IMR-90 (cell line): ENCODE data around the gene TPM4. TPM values are rescaled to one million over a fixed set of nuclear protein-coding genes. Genes with fewer than 3 reads are reported as not detected.

Experiments used
- ATAC-seq: fragments of 200-7000 bp; cut with Tn5 transposase; 2 replicates; pipeline ENCODE4 v1.9.1; 2020; ENCODE audit warnings: low read depth, mild to moderate bottlenecking, moderate library complexity
- BruUV-seq: library from RNA; stranded (reverse); fragments of 400-500 nt; replicated peaks from 2 replicates; lab custom pipeline; 2021; lab: Mats Ljungman, UMichigan
- CTCF ChIA-PET: fragments of 300-600 bp; formaldehyde crosslinking; extraction: SDS; loops from one replicate; lab custom pipeline; 2021; ENCODE audit warnings: antibody characterized with exemption; lab: Yijun Ruan, JAX
- POLR2A ChIA-PET: fragments of 300-600 bp; sonication (Branson Sonifier 250); formaldehyde crosslinking; loops from one replicate; lab custom pipeline; 2022; ENCODE audit warnings: antibody characterized with exemption; ENCODE audit not compliant: unreplicated experiment; lab: Charles Lee
- DNase-seq: peaks from one replicate; pipeline ENCODE4 v3.0.0; 2013
- H2AFZ ChIP-seq: replicated peaks from 2 replicates; pipeline ENCODE3; 2013; ENCODE audit warnings: low read length, mild to moderate bottlenecking; ENCODE audit not compliant: poor library complexity
- H2AK5ac ChIP-seq: 2 replicates; pipeline ENCODE4 v1.6.1; 2013; ENCODE audit warnings: low read depth, low read length, inconsistent platforms
- H2AK9ac ChIP-seq: replicated peaks from 2 replicates; pipeline ENCODE3; 2013; ENCODE audit warnings: mild to moderate bottlenecking, low read depth, low read length, moderate library complexity; ENCODE audit not compliant: poor library complexity
- H2BK120ac ChIP-seq: 2 replicates; pipeline ENCODE4 v1.6.1; 2013; ENCODE audit warnings: low read depth, low read length, inconsistent platforms
- H2BK15ac ChIP-seq: 3 replicates; pipeline ENCODE4 v1.6.1; 2013; ENCODE audit warnings: low read depth, low read length, inconsistent platforms
- H2BK20ac ChIP-seq: 2 replicates; pipeline ENCODE4 v1.6.1; 2013; ENCODE audit warnings: low read depth, mild to moderate bottlenecking, inconsistent platforms, low read length, moderate library complexity
- H2BK5ac ChIP-seq: 2 replicates; pipeline ENCODE4 v1.6.1; 2013; ENCODE audit warnings: mild to moderate bottlenecking, low read depth, low read length, inconsistent platforms; ENCODE audit not compliant: poor library complexity, severe bottlenecking
- H3K14ac ChIP-seq: replicated peaks from 2 replicates; pipeline ENCODE4 v1.6.1; 2013; ENCODE audit warnings: low read depth, low read length, inconsistent platforms
- H3K18ac ChIP-seq: 2 replicates; pipeline ENCODE4 v1.6.1; 2013; ENCODE audit warnings: low read depth, low read length, control low read depth
- H3K23ac ChIP-seq: 2 replicates; pipeline ENCODE4 v1.6.1; 2013; ENCODE audit warnings: low read depth, low read length, inconsistent platforms
- H3K27ac ChIP-seq: 2 replicates; pipeline ENCODE4 v1.5.1; 2013; ENCODE audit warnings: mild to moderate bottlenecking, control low read depth, low read length; ENCODE audit not compliant: insufficient read depth
- H3K27me3 ChIP-seq: 2 replicates; pipeline ENCODE4 v1.6.1; 2013; ENCODE audit warnings: low read length; ENCODE audit not compliant: control insufficient read depth, insufficient read depth
- H3K36me3 ChIP-seq: 2 replicates; pipeline ENCODE4 v1.6.1; 2013; ENCODE audit warnings: low read length, mixed read lengths; ENCODE audit not compliant: control insufficient read depth, insufficient read depth
- H3K4ac ChIP-seq: 2 replicates; pipeline ENCODE4 v1.6.1; 2013; ENCODE audit warnings: low read depth, low read length, inconsistent platforms
- H3K4me1 ChIP-seq: 2 replicates; pipeline ENCODE4 v1.6.1; 2013; ENCODE audit warnings: low read length, mixed read lengths; ENCODE audit not compliant: control insufficient read depth, insufficient read depth
- H3K4me2 ChIP-seq: 2 replicates; pipeline ENCODE4 v1.6.1; 2013; ENCODE audit warnings: low read depth, mild to moderate bottlenecking, control low read depth, low read length, moderate library complexity
- H3K4me3 ChIP-seq: 2 replicates; pipeline ENCODE4 v1.5.1; 2013; ENCODE audit warnings: low read depth, mild to moderate bottlenecking, control low read depth, low read length, moderate library complexity; ENCODE audit not compliant: insufficient read depth
- H3K56ac ChIP-seq: 2 replicates; pipeline ENCODE4 v1.6.1; 2013; ENCODE audit warnings: low read length, inconsistent platforms; ENCODE audit not compliant: insufficient read depth; ENCODE audit errors: extremely low read depth
- H3K79me1 ChIP-seq, 2 experiments: 2 replicates each; pipeline ENCODE4 v1.6.1; 2013; ENCODE audit warnings: low read length in 2 of 2, inconsistent platforms in 1 of 2, low read depth in 1 of 2
- H3K9ac ChIP-seq: 2 replicates; pipeline ENCODE4 v1.6.1; 2013; ENCODE audit warnings: low read depth, low read length, control low read depth
- H3K9me1 ChIP-seq: 2 replicates; pipeline ENCODE4 v1.6.1; 2013; ENCODE audit warnings: low read length, inconsistent platforms; ENCODE audit not compliant: insufficient read depth
- H3K9me3 ChIP-seq: 2 replicates; pipeline ENCODE4 v1.6.1; 2013; ENCODE audit warnings: low read length; ENCODE audit not compliant: control insufficient read depth, insufficient read depth
- H4K20me1 ChIP-seq: 2 replicates; pipeline ENCODE4 v1.6.1; 2013; ENCODE audit warnings: low read length, inconsistent platforms; ENCODE audit not compliant: insufficient read depth
- H4K5ac ChIP-seq: 2 replicates; pipeline ENCODE4 v1.6.1; 2013; ENCODE audit warnings: mild to moderate bottlenecking, low read depth, low read length, control low read depth
- H4K8ac ChIP-seq, 2 experiments: 2 replicates each; pipeline ENCODE4 v1.6.1; 2013; ENCODE audit warnings: low read depth in 2 of 2, low read length in 2 of 2, control low read depth in 1 of 2, inconsistent platforms in 1 of 2
- H4K91ac ChIP-seq: 2 replicates; pipeline ENCODE4 v1.6.1; 2013; ENCODE audit warnings: low read depth, low read length, inconsistent platforms; ENCODE audit not compliant: insufficient read depth
- BHLHE40 ChIP-seq: fragments of 150-350 bp; IDR thresholded peaks from 2 replicates; pipeline ENCODE4 v1.6.1; 2016; ENCODE audit warnings: mild to moderate bottlenecking, low read depth, low read length
- CEBPB ChIP-seq: IDR thresholded peaks from 2 replicates; pipeline ENCODE4 v1.6.1; 2012; ENCODE audit warnings: low read depth, low read length, improper control_type of control experiment
- FOS ChIP-seq: fragments of 150-350 bp; IDR thresholded peaks from 2 replicates; pipeline ENCODE4 v1.6.1; 2016; ENCODE audit warnings: low read depth, low read length
- MXI1 ChIP-seq: IDR thresholded peaks from 2 replicates; pipeline ENCODE4 v1.6.1; 2012; ENCODE audit warnings: low read depth, mild to moderate bottlenecking, low read length, moderate library complexity, borderline replicate concordance
- NFE2L2 ChIP-seq: fragments of 150-350 bp; IDR thresholded peaks from 2 replicates; pipeline ENCODE4 v1.6.1; 2016; ENCODE audit warnings: low read depth, mild to moderate bottlenecking, low read length
- POLR2A ChIP-seq: IDR thresholded peaks from 2 replicates; pipeline ENCODE4 v1.6.1; 2012; ENCODE audit warnings: mild to moderate bottlenecking, low read depth, low read length
- RAD21 ChIP-seq: IDR thresholded peaks from 2 replicates; pipeline ENCODE4 v1.6.1; 2012; ENCODE audit warnings: low read length, improper control_type of control experiment
- RFX5 ChIP-seq: IDR thresholded peaks from 2 replicates; pipeline ENCODE4 v1.8.0; 2012; ENCODE audit warnings: low read depth, mild to moderate bottlenecking, low read length, moderate library complexity
- SMC3 ChIP-seq: fragments of 150-350 bp; IDR thresholded peaks from 2 replicates; pipeline ENCODE4 v1.6.1; 2016; ENCODE audit warnings: low read depth, mild to moderate bottlenecking, antibody characterized with exemption, low read length, moderate library complexity
- WGBS, 2 experiments: methylation state at CpG; one replicate each; pipeline versions ENCODE4 v1.1.5 to v1.1.7; 2013; ENCODE audit warnings: missing lambda C conversion rate in 2 of 2; ENCODE audit not compliant: insufficient read length in 1 of 2; ENCODE audit errors: extremely low coverage in 2 of 2; 5-methylcytosine and 5-hydroxymethylcytosine counted together
- dilution Hi-C: fragments of 300-500 bp; cut with HindIII; formaldehyde crosslinking; loops from one replicate; pipeline ENCODE4 v1.14.3; 2018; ENCODE audit warnings: low sequenced_read_pairs; ENCODE audit not compliant: unreplicated experiment
- in situ Hi-C: fragments of 300-500 bp; cut with MboI; formaldehyde crosslinking; loops from 3 replicates; pipeline ENCODE4 v1.14.3; 2019; ENCODE audit warnings: low sequenced_read_pairs, inconsistent platforms, mixed read lengths
- intact Hi-C: fragments of 100-400 bp; cut with micrococcal nuclease; formaldehyde crosslinking; loops from 2 replicates; pipeline ENCODE4 v1.10.0; 2022
- polyA plus RNA-seq, 3 experiments: library from polyadenylated mRNA; depleted of rRNA; stranded (reverse); fragments of >200 nt; gene quantifications; 2 replicates each; pipeline ENCODE4 v1.2.3, GENCODE V29; 2012; ENCODE audit warnings: low replicate concordance in 1 of 3
- total RNA-seq: library from RNA; depleted of rRNA; stranded (reverse); fragments of >200 nt; gene quantifications from 2 replicates; pipeline ENCODE4 v1.2.3, GENCODE V29; 2012

TPM4 gene
- total and polyA plus RNA-seq, 2 of the 4 experiments (the other 2 are of a cell fraction), result 1,075 to 1,160 TPM

DNA sequence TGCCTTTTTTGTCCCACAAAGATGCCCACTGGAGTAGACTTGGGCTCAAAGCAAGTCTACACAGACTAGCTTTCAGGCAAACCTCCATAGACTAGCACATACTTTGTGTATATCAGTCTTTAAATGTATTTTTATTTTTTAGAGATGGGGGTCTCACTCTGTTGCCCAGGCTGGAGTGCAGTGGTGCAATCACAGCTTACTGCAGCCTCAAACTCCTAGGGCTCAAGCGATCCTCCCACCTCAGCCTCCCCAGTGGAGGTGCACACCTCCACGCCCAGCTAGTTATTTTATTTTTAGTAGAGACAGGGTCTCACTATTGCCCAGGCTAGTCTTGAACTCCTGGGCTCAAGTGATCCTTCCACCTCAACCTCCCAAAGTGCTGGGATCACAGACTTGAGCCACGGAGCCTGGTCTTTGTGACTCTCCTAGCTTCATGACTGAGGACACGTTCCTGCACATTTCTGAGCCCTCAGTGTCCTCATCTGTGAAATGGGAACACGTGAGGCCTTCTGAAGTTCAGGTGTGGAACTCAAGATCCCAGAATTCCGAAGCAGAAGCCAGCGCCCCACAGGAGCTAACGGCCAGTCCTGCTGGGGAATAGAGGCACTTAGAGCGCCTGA lies 5.1 kb upstream of the TPM4 start:
- Histone ChIP-seq H3K4ac (no peak overlapping the region), H3K56ac (no peak overlapping the region), H2AFZ (no peak overlapping the region), H2BK20ac (no peak overlapping the region), H3K14ac (no peak overlapping the region), H3K36me3 (0 out of 2 replicates have a peak, but pooled peaks cover 2% of the 10 kb centered on the region), H2AK5ac (no peak overlapping the region; the same call in 1 of the 2 replicates), H3K23ac (no peak overlapping the region), H3K9ac (no peak overlapping the region), H2BK15ac (no peak overlapping the region), H4K91ac (no peak overlapping the region; the same call in 1 of the 2 replicates), H3K79me1 (peaks cover 32 to 88% of the 10 kb centered on the region in 2 experiments), H3K4me3 (no peak overlapping the region), H4K20me1 (peaks cover 20% of the 10 kb centered on the region; the same call in 1 of the 2 replicates), H4K5ac (no peak overlapping the region), H3K18ac (no peak overlapping the region), H3K27me3 (no peaks in the 10 kb centered on the region), H2BK5ac (no peak overlapping the region), H2AK9ac (no peak overlapping the region), H3K27ac (no peak overlapping the region), H3K4me1 (peaks cover 18% of the 10 kb centered on the region), H3K4me2 (no peak overlapping the region), H3K9me3 (no peaks in the 10 kb centered on the region), H4K8ac (no peak overlapping the region), H3K9me1 (peaks cover 25% of the 10 kb centered on the region), H2BK120ac (no peak overlapping the region)
- BruUV-seq, result no TSS peak
- dilution Hi-C loops (no loop called here), intact Hi-C loops (no loop called here), in situ Hi-C loops (no loop called here)
- WGBS, 2 experiments, result 90% methylated on average over 7 of the region's 9 CpGs; no CpG with 5 or more reads in 1 of the 2 experiments
- ATAC-seq (no peak), DNase-seq (no peak)
- TF ChIP-seq POLR2A (no peak), BHLHE40 (no peak), CEBPB (no peak), MXI1 (no peak), RFX5 (no peak), SMC3 (no peak), NFE2L2 (no peak), FOS (no peak), RAD21 (no peak)
- ChIA-PET POLR2A (no interaction called here), CTCF (interaction anchor here (1.2 kb wide), 1 partner anchor 9 kb away, joined by 4 read pairs; no protein-coding TSS in a partner anchor)
